ENCODE results near the gene ECHDC3.

GRCh38 chr10:11810973-11811372 lies 68.8 kb downstream of the ECHDC3 start:
- TF ChIP-seq CTCF (IDR thresholded peaks at IDR 0.05) (no peak), POLR2A (IDR thresholded peaks at IDR 0.05) (no peak)
